ENCODE measurements around the gene CHRNA4. TPM values are rescaled to one million over a fixed set of nuclear protein-coding genes. Genes with fewer than 3 reads are reported as not detected.
A peak's percentile ranks its signal among the peaks of the same experiment; 100 is the strongest.

Gene CHRNA4
- total RNA-seq, 3 donors from 2014 or later (not counting 1 experiment from before 2014, with no cell fraction given) = not detected

GRCh38 chr20:63387917-63388316 is 26.8 kb upstream of the CHRNA4 start:
- Histone ChIP-seq H3K27ac (ENCODE audit: low read length) (no peak overlapping the region), H3K4me1 (ENCODE audit: control insufficient read depth, insufficient read depth, low read length) (no peaks in the 10 kb centered on the region), H3K36me3 (ENCODE audit: control insufficient read depth, insufficient read depth, low read length) (no peaks in the 10 kb centered on the region), H3K4me3 (ENCODE audit: low read length) (no peak overlapping the region), H3K27me3 (ENCODE audit: control insufficient read depth, insufficient read depth, low read length) (no peaks in the 10 kb centered on the region), H3K9me3 (ENCODE audit: control insufficient read depth, insufficient read depth, low read length) (no peaks in the 10 kb centered on the region)
- no peaks in the 10 kb centered on the region for H3K4me1 Mint-ChIP-seq
- H3K9me3 Mint-ChIP-seq = peaks cover 5 to 6% of the 10 kb centered on the region in 2 donors
- TF ChIP-seq CTCF (IDR thresholded peaks at IDR 0.05) = no peak
- H3K4me3 Mint-ChIP-seq = no peak overlapping the region
- H3K27ac Mint-ChIP-seq = no peak overlapping the region
- H3K36me3 Mint-ChIP-seq = peaks cover 7% of the 10 kb centered on the region
- ATAC-seq (no peak), DNase-seq (no peak)
- intact Hi-C loops (cut with micrococcal nuclease) = no loop called here
- 96% methylated on average over 17 of the region's 18 CpGs for WGBS (ENCODE audit: insufficient coverage)
- peaks cover 4 to 7% of the 10 kb centered on the region in 2 donors for H3K27me3 Mint-ChIP-seq (ENCODE audit: low read depth in 2 of 2)

GRCh38 chr20:63387393-63387792 is 26.2 kb upstream of the CHRNA4 start:
- no peaks in the 10 kb centered on the region for H3K4me1 Mint-ChIP-seq
- H3K4me1 ChIP-seq (ENCODE audit: control insufficient read depth, insufficient read depth, low read length) = no peaks in the 10 kb centered on the region
- H3K4me3 ChIP-seq (ENCODE audit: low read length) = no peak overlapping the region
- intact Hi-C loops (cut with micrococcal nuclease) = no loop called here
- H3K27ac ChIP-seq (ENCODE audit: low read length) = no peak overlapping the region
- H3K27ac Mint-ChIP-seq = no peak overlapping the region
- ATAC-seq (peak in 1 of 3 donors; percentile 19), DNase-seq (no peak)
- H3K27me3 Mint-ChIP-seq (ENCODE audit: low read depth in 2 of 2) = peaks cover 4 to 7% of the 10 kb centered on the region in 2 donors
- peaks cover 5 to 6% of the 10 kb centered on the region in 2 donors for H3K9me3 Mint-ChIP-seq
- no peaks in the 10 kb centered on the region for H3K9me3 ChIP-seq (ENCODE audit: control insufficient read depth, insufficient read depth, low read length)
- TF ChIP-seq CTCF (IDR thresholded peaks at IDR 0.05) = no peak
- WGBS (ENCODE audit: insufficient coverage) = 97% methylated on average over 13 of the region's 13 CpGs
- H3K27me3 ChIP-seq (ENCODE audit: control insufficient read depth, insufficient read depth, low read length) = no peaks in the 10 kb centered on the region
- no peaks in the 10 kb centered on the region for H3K36me3 ChIP-seq (ENCODE audit: control insufficient read depth, insufficient read depth, low read length)
- peaks cover 7% of the 10 kb centered on the region for H3K36me3 Mint-ChIP-seq
- H3K4me3 Mint-ChIP-seq = no peak overlapping the region

- H3K4me1 ChIP-seq (ENCODE audit: control insufficient read depth, insufficient read depth, low read length) = no peaks in the 10 kb centered on the region
- no peaks in the 10 kb centered on the region for H3K4me1 Mint-ChIP-seq
- WGBS (ENCODE audit: insufficient coverage) = 94% methylated on average over 18 of the region's 18 CpGs
- H3K36me3 Mint-ChIP-seq = peaks cover 7% of the 10 kb centered on the region
- H3K27ac Mint-ChIP-seq = no peak overlapping the region
- no peak overlapping the region for H3K4me3 ChIP-seq (ENCODE audit: low read length)
- no peak overlapping the region for H3K27ac ChIP-seq (ENCODE audit: low read length)
- intact Hi-C loops (cut with micrococcal nuclease) = no loop called here
- no peaks in the 10 kb centered on the region for H3K9me3 ChIP-seq (ENCODE audit: control insufficient read depth, insufficient read depth, low read length)
- H3K36me3 ChIP-seq (ENCODE audit: control insufficient read depth, insufficient read depth, low read length) = no peaks in the 10 kb centered on the region
- no peak overlapping the region for H3K4me3 Mint-ChIP-seq
- ATAC-seq (no peak), DNase-seq (no peak)
- H3K27me3 ChIP-seq (ENCODE audit: control insufficient read depth, insufficient read depth, low read length) = no peaks in the 10 kb centered on the region
- no peak for TF ChIP-seq CTCF (IDR thresholded peaks at IDR 0.05)
- H3K9me3 Mint-ChIP-seq = peaks cover 5 to 6% of the 10 kb centered on the region in 2 donors
- peaks cover 4 to 7% of the 10 kb centered on the region in 2 donors for H3K27me3 Mint-ChIP-seq (ENCODE audit: low read depth in 2 of 2)
These were observed 25.3 kb upstream of the CHRNA4 start for GRCh38 chr20:63386491-63386890.

GRCh38 chr20:63385819-63386218 is 24.7 kb upstream of the CHRNA4 start:
- ATAC-seq = no peak
- no peaks in the 10 kb centered on the region for H3K36me3 ChIP-seq (ENCODE audit: control insufficient read depth, insufficient read depth, low read length)
- Mint-ChIP-seq H3K36me3 (peaks cover 7% of the 10 kb centered on the region), H3K9me3 (peaks cover 5 to 6% of the 10 kb centered on the region in 2 donors), H3K4me1 (no peaks in the 10 kb centered on the region), H3K27me3 (ENCODE audit: low read depth in 2 of 2) (peaks cover 4 to 7% of the 10 kb centered on the region in 2 donors), H3K27ac (no peak overlapping the region), H3K4me3 (no peak overlapping the region)
- no peak overlapping the region for H3K27ac ChIP-seq (ENCODE audit: low read length)
- no peak overlapping the region for H3K4me3 ChIP-seq (ENCODE audit: low read length)
- WGBS (ENCODE audit: insufficient coverage) = 90% methylated on average over 6 of the region's 6 CpGs
- DNase-seq = no peak
- no peaks in the 10 kb centered on the region for H3K9me3 ChIP-seq (ENCODE audit: control insufficient read depth, insufficient read depth, low read length)
- intact Hi-C loops (cut with micrococcal nuclease) = no loop called here
- TF ChIP-seq CTCF (IDR thresholded peaks at IDR 0.05) = no peak
- no peaks in the 10 kb centered on the region for H3K27me3 ChIP-seq (ENCODE audit: control insufficient read depth, insufficient read depth, low read length)
- no peaks in the 10 kb centered on the region for H3K4me1 ChIP-seq (ENCODE audit: control insufficient read depth, insufficient read depth, low read length)

Measured in natural killer cell (primary cell).